MM.1S (cell line): ENCODE data around the gene DENND1A.
"Not testable (repeated sequence)": the region's sequence is repeated elsewhere in the genome, so short reads cannot be mapped to it uniquely, and the experiment has no call there.

Source experiments
- EZH2 ChIP-seq: fragments of 300-600 bp; sonication (generic); optimal IDR thresholded peaks from 2 replicates; pipeline ENCODE3; 2017; ENCODE audit warnings: low read depth, mild to moderate bottlenecking, antibody characterized with exemption, low read length, mixed read lengths
- TF ChIP-seq, protein P1 (sequence below): fragments of 300-600 bp; sonication (generic); IDR thresholded peaks from 2 replicates; pipeline ENCODE4 v1.5.1; 2016; ENCODE audit warnings: antibody characterized with exemption, low read length, mixed read lengths

GRCh38 chr9:123428450-123428849 lies 501.5 kb downstream of the DENND1A start:
- TF ChIP-seq, protein P1, sequence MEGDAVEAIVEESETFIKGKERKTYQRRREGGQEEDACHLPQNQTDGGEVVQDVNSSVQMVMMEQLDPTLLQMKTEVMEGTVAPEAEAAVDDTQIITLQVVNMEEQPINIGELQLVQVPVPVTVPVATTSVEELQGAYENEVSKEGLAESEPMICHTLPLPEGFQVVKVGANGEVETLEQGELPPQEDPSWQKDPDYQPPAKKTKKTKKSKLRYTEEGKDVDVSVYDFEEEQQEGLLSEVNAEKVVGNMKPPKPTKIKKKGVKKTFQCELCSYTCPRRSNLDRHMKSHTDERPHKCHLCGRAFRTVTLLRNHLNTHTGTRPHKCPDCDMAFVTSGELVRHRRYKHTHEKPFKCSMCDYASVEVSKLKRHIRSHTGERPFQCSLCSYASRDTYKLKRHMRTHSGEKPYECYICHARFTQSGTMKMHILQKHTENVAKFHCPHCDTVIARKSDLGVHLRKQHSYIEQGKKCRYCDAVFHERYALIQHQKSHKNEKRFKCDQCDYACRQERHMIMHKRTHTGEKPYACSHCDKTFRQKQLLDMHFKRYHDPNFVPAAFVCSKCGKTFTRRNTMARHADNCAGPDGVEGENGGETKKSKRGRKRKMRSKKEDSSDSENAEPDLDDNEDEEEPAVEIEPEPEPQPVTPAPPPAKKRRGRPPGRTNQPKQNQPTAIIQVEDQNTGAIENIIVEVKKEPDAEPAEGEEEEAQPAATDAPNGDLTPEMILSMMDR, result not testable (repeated sequence)
- not testable (repeated sequence) for TF ChIP-seq EZH2
